GM12878 (cell line): Measurements from ENCODE around the gene CCDC102B.

ENCODE experiments used
- CHD4 ChIP-seq: fragments of 200-600 bp; sonication (generic); IDR thresholded peaks from 2 replicates; pipeline ENCODE4 v1.6.1; 2016; ENCODE audit warnings: mild to moderate bottlenecking
- EP300 ChIP-seq, 2 experiments: fragments of 150-350 bp in 1 of 2; IDR thresholded peaks; 2 replicates each; pipeline ENCODE4 v1.6.1; 2011 to 2012; ENCODE audit warnings: low read depth in 2 of 2, low read length in 2 of 2, borderline replicate concordance in 1 of 2, improper control_type of control experiment in 1 of 2, inconsistent platforms in 1 of 2; ENCODE audit not compliant: control insufficient read depth in 1 of 2
- FOXK2 ChIP-seq: fragments of 450-650 bp; IDR thresholded peaks from 2 replicates; pipeline ENCODE4 v1.6.1; 2017; ENCODE audit warnings: mild to moderate bottlenecking, moderate library complexity
- GATAD2B ChIP-seq: fragments of 450-650 bp; conservative IDR thresholded peaks from 2 replicates; pipeline ENCODE4 v1.6.1; 2017; ENCODE audit warnings: low read depth, mild to moderate bottlenecking, moderate library complexity
- NBN ChIP-seq: fragments of 450-650 bp; IDR thresholded peaks from 2 replicates; pipeline ENCODE4 v1.6.1; 2016
- RAD21 ChIP-seq: IDR thresholded peaks from 2 replicates; pipeline ENCODE4 v1.6.1; 2011; ENCODE audit warnings: mild to moderate bottlenecking, low read depth, low read length, moderate library complexity; ENCODE audit not compliant: insufficient read depth
- TF ChIP-seq, protein P1 (sequence below): IDR thresholded peaks from 2 replicates; pipeline ENCODE4 v1.6.1; 2011; ENCODE audit warnings: low read depth, low read length, improper control_type of control experiment, borderline replicate concordance
- TF ChIP-seq, protein P2 (sequence below): IDR thresholded peaks from 2 replicates; pipeline ENCODE4 v1.6.1; 2012; ENCODE audit warnings: low read length, inconsistent platforms
- TF ChIP-seq, protein P3 (sequence below), 3 experiments: IDR thresholded peaks in 2 of 3; conservative IDR thresholded peaks in 1 of 3; 2 replicates each; pipeline ENCODE4 v1.5.1; 2011; ENCODE audit warnings: low read depth in 3 of 3, low read length in 3 of 3, mild to moderate bottlenecking in 3 of 3, control low read depth in 2 of 3, moderate library complexity in 2 of 3, inconsistent platforms in 1 of 3, mixed read lengths in 1 of 3; ENCODE audit not compliant: control insufficient read depth in 2 of 3, insufficient read depth in 1 of 3; ENCODE audit errors: extremely low read depth in 1 of 3

DNA sequence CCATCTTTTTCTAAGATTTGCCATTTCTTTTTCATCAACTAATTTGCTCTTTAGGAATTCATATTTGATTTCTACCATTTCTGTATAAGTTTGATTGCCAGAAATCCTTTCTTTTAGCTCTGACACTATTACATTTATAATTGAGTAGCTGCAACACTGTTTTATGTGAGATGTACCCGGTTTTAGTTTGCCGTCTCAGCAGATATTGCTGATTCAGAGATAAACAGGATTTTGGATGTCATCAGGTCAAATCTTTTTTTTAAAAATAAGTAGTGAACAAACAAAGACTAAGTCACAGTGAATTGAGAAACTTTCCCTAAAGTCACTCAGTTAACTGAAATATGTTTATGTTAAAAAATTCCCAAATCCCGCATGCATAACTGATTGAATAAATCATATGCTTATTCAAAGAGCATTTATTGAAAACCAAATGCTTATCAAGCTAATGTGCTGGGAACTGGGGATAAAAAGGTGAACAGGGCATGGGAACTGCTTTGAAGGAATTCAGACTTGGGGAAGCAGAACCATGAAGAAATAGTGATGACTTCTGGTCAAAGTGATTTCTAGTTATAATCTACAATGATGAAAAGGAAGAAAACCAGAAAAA is 19.5 kb upstream of the CCDC102B start:
- TF ChIP-seq FOXK2 (no peak), CHD4 (no peak), GATAD2B (no peak), NBN (no peak), EP300 (IDR thresholded peaks at IDR 0.05; ENCODE audit: borderline replicate concordance in 1 of 2, control insufficient read depth in 1 of 2, low read depth in 2 of 2, low read length in 2 of 2) (no peak), RAD21 (no peak)
- TF ChIP-seq, protein P1, sequence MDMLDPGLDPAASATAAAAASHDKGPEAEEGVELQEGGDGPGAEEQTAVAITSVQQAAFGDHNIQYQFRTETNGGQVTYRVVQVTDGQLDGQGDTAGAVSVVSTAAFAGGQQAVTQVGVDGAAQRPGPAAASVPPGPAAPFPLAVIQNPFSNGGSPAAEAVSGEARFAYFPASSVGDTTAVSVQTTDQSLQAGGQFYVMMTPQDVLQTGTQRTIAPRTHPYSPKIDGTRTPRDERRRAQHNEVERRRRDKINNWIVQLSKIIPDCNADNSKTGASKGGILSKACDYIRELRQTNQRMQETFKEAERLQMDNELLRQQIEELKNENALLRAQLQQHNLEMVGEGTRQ, result no peak
- TF ChIP-seq, protein P2, sequence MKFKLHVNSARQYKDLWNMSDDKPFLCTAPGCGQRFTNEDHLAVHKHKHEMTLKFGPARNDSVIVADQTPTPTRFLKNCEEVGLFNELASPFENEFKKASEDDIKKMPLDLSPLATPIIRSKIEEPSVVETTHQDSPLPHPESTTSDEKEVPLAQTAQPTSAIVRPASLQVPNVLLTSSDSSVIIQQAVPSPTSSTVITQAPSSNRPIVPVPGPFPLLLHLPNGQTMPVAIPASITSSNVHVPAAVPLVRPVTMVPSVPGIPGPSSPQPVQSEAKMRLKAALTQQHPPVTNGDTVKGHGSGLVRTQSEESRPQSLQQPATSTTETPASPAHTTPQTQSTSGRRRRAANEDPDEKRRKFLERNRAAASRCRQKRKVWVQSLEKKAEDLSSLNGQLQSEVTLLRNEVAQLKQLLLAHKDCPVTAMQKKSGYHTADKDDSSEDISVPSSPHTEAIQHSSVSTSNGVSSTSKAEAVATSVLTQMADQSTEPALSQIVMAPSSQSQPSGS, result no peak
- TF ChIP-seq, protein P3, sequence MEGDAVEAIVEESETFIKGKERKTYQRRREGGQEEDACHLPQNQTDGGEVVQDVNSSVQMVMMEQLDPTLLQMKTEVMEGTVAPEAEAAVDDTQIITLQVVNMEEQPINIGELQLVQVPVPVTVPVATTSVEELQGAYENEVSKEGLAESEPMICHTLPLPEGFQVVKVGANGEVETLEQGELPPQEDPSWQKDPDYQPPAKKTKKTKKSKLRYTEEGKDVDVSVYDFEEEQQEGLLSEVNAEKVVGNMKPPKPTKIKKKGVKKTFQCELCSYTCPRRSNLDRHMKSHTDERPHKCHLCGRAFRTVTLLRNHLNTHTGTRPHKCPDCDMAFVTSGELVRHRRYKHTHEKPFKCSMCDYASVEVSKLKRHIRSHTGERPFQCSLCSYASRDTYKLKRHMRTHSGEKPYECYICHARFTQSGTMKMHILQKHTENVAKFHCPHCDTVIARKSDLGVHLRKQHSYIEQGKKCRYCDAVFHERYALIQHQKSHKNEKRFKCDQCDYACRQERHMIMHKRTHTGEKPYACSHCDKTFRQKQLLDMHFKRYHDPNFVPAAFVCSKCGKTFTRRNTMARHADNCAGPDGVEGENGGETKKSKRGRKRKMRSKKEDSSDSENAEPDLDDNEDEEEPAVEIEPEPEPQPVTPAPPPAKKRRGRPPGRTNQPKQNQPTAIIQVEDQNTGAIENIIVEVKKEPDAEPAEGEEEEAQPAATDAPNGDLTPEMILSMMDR (IDR thresholded peaks at IDR 0.05 in 2 of 3, conservative IDR thresholded peaks at IDR 0.05 in 1 of 3; ENCODE audit: control insufficient read depth in 2 of 3, extremely low read depth in 1 of 3, insufficient read depth in 1 of 3, low read depth in 3 of 3, low read length in 3 of 3), result no peak
